Activated effector memory CD4-positive, alpha-beta T cell treated with anti-CD3 and anti-CD28 coated beads, Interleukin-2, amount 50 U/mL, for 16 hours (primary cell): ENCODE data around the gene COL27A1.

Experiments
- DNase-seq: peaks from one replicate; pipeline ENCODE4 v3.0.0-alpha.2; 2020

The COL27A1 gene

GRCh38 chr9:114289571-114290481 lies 134.5 kb downstream of the COL27A1 start:
- peak; percentile 50 for DNase-seq

- no peak for DNase-seq
Measured at GRCh38 chr9:114290561-114290986, 135.2 kb downstream of the COL27A1 start.

GRCh38 chr9:114291064-114291474 lies 135.7 kb downstream of the COL27A1 start:
- DNase-seq: peak; percentile 90

GRCh38 chr9:114291886-114292590 lies 136.7 kb downstream of the COL27A1 start:
- peak; percentile 37 for DNase-seq

- no peak for DNase-seq
Measured at GRCh38 chr9:114294664-114295063, 139.3 kb downstream of the COL27A1 start.

- DNase-seq: no peak
Measured at GRCh38 chr9:114296338-114296737, 141.0 kb downstream of the COL27A1 start.

- peak; percentile 30 for DNase-seq
Measured at GRCh38 chr9:114299286-114300152, 144.2 kb downstream of the COL27A1 start.

GRCh38 chr9:114300153-114300845 lies 145.0 kb downstream of the COL27A1 start:
- DNase-seq: peak; percentile 44

- DNase-seq: peak; percentile 36
Measured at GRCh38 chr9:114300846-114301797, 145.8 kb downstream of the COL27A1 start.

GRCh38 chr9:114301798-114302565 lies 146.6 kb downstream of the COL27A1 start:
- DNase-seq: peak; percentile 30

GRCh38 chr9:114302727-114303126 lies 147.4 kb downstream of the COL27A1 start:
- peak; percentile 16 for DNase-seq

GRCh38 chr9:114303571-114303970 lies 148.2 kb downstream of the COL27A1 start:
- peak; percentile 16 for DNase-seq

GRCh38 chr9:114303977-114304376 lies 148.6 kb downstream of the COL27A1 start:
- DNase-seq: peak; percentile 13

GRCh38 chr9:114304416-114305188 lies 149.3 kb downstream of the COL27A1 start:
- peak; percentile 50 for DNase-seq

GRCh38 chr9:114307899-114308267 lies 152.5 kb downstream of the COL27A1 start:
- DNase-seq: no peak

GRCh38 chr9:114308361-114308950 lies 153.1 kb downstream of the COL27A1 start:
- DNase-seq: peak; percentile 41

- peak; percentile 24 for DNase-seq
Measured at GRCh38 chr9:114309096-114309495, 153.8 kb downstream of the COL27A1 start.

GRCh38 chr9:114310471-114311450 lies 155.4 kb downstream of the COL27A1 start:
- peak; percentile 31 for DNase-seq
